SK-N-SH treated with all-trans-retinoic acid at 6 μM for 48 hours (cell line): Measurements from ENCODE around the gene PPME1.

Experiments used
- ATAC-seq: fragments of 200-7000 bp; cut with Tn5 transposase; 3 replicates; pipeline ENCODE4 v1.9.1; 2020; ENCODE audit warnings: mild to moderate bottlenecking, moderate library complexity
- ARNTL ChIP-seq: fragments of 450-650 bp; formaldehyde crosslinking; IDR thresholded peaks from 2 replicates; pipeline ENCODE4 v1.5.0; 2020; ENCODE audit warnings: low read depth, mild to moderate bottlenecking, moderate library complexity, borderline replicate concordance
- BACH2 ChIP-seq: fragments of 250-450 bp; sonication (Bioruptor Pico); IDR thresholded peaks from 2 replicates; pipeline ENCODE4 v1.9.0; 2021; ENCODE audit warnings: mild to moderate bottlenecking, borderline replicate concordance
- CREB5 ChIP-seq: fragments of 250-450 bp; sonication (Bioruptor Pico); IDR thresholded peaks from 2 replicates; pipeline ENCODE4 v1.5.1; 2020; ENCODE audit warnings: low read depth, mild to moderate bottlenecking, moderate library complexity
- CSDC2 ChIP-seq: fragments of 250-450 bp; sonication (Bioruptor Pico); IDR thresholded peaks from 2 replicates; pipeline ENCODE4 v1.5.0; 2020; ENCODE audit warnings: mild to moderate bottlenecking, moderate library complexity
- CSRNP3 ChIP-seq: fragments of 250-450 bp; sonication (Bioruptor Pico); IDR thresholded peaks from 2 replicates; pipeline ENCODE4 v1.5.1; 2021; ENCODE audit warnings: mild to moderate bottlenecking, moderate library complexity
- ESRRG ChIP-seq: fragments of 250-450 bp; sonication (Bioruptor Pico); IDR thresholded peaks from 2 replicates; pipeline ENCODE4 v1.6.1; 2021; ENCODE audit warnings: mild to moderate bottlenecking
- GLIS3 ChIP-seq: fragments of 250-450 bp; sonication (Bioruptor Pico); IDR thresholded peaks from 2 replicates; pipeline ENCODE4 v1.5.0; 2020; ENCODE audit warnings: mild to moderate bottlenecking, moderate library complexity
- ISL1 ChIP-seq: fragments of 250-450 bp; sonication (Bioruptor Pico); IDR thresholded peaks from 2 replicates; pipeline ENCODE4 v2.1.2; 2022; ENCODE audit warnings: mild to moderate bottlenecking, moderate library complexity
- OSR1 ChIP-seq: fragments of 250-450 bp; sonication (Bioruptor Pico); IDR thresholded peaks from 2 replicates; pipeline ENCODE4 v1.8.0; 2022; ENCODE audit warnings: moderate library complexity, mild to moderate bottlenecking, inconsistent platforms
- PATZ1 ChIP-seq: fragments of 250-450 bp; sonication (Bioruptor Pico); IDR thresholded peaks from 2 replicates; pipeline ENCODE4 v1.8.0; 2020; ENCODE audit warnings: mild to moderate bottlenecking, moderate library complexity, borderline replicate concordance
- POU6F1 ChIP-seq: fragments of 250-450 bp; sonication (Bioruptor Pico); IDR thresholded peaks from 2 replicates; pipeline ENCODE4 v1.8.0; 2021; ENCODE audit warnings: low read depth, mild to moderate bottlenecking, moderate library complexity, borderline replicate concordance
- PPARA ChIP-seq: fragments of 250-450 bp; sonication (Bioruptor Pico); IDR thresholded peaks from 2 replicates; pipeline ENCODE4 v1.5.0; 2020; ENCODE audit warnings: mild to moderate bottlenecking, borderline replicate concordance
- RARB ChIP-seq: fragments of 250-450 bp; sonication (Bioruptor Pico); IDR thresholded peaks from 2 replicates; pipeline ENCODE4 v1.8.0; 2021; ENCODE audit warnings: mild to moderate bottlenecking, moderate library complexity
- SNAI2 ChIP-seq: fragments of 250-450 bp; sonication (Bioruptor Pico); IDR thresholded peaks from 2 replicates; pipeline ENCODE4 v1.5.0; 2020; ENCODE audit warnings: mild to moderate bottlenecking, moderate library complexity
- TOX ChIP-seq: fragments of 250-450 bp; sonication (Bioruptor Pico); IDR thresholded peaks from 2 replicates; pipeline ENCODE4 v1.8.0; 2021; ENCODE audit warnings: mild to moderate bottlenecking, moderate library complexity, borderline replicate concordance
- TSHZ2 ChIP-seq: fragments of 250-450 bp; sonication (Bioruptor Pico); IDR thresholded peaks from 2 replicates; pipeline ENCODE4 v1.5.0; 2020; ENCODE audit warnings: mild to moderate bottlenecking, moderate library complexity
- ZC3H10 ChIP-seq: fragments of 250-450 bp; sonication (Bioruptor Pico); IDR thresholded peaks from 2 replicates; pipeline ENCODE4 v1.5.1; 2021; ENCODE audit warnings: mild to moderate bottlenecking, moderate library complexity
- ZFP3 ChIP-seq: fragments of 250-450 bp; sonication (Bioruptor Pico); IDR thresholded peaks from 2 replicates; pipeline ENCODE4 v1.5.0; 2020; ENCODE audit warnings: mild to moderate bottlenecking, moderate library complexity
- ZFP30 ChIP-seq: fragments of 450-650 bp; formaldehyde crosslinking; IDR thresholded peaks from 2 replicates; pipeline ENCODE4 v1.5.0; 2022; ENCODE audit warnings: mild to moderate bottlenecking, moderate library complexity
- ZNF565 ChIP-seq: fragments of 450-650 bp; formaldehyde crosslinking; conservative IDR thresholded peaks from 2 replicates; pipeline ENCODE4 v1.5.0; 2020; ENCODE audit warnings: low read depth, mild to moderate bottlenecking, moderate library complexity

Gene PPME1

GRCh38 chr11:74195828-74196227, 24.7 kb downstream of the PPME1 start:
- TF ChIP-seq TOX (CRISPR knock-in tag) = no peak
- no peak for TF ChIP-seq CREB5 (CRISPR knock-in tag)
- TF ChIP-seq BACH2 (CRISPR knock-in tag) = no peak
- no peak for TF ChIP-seq ARNTL (CRISPR knock-in tag)
- no peak for TF ChIP-seq SNAI2 (CRISPR knock-in tag)
- TF ChIP-seq PPARA (CRISPR knock-in tag) = no peak
- TF ChIP-seq TSHZ2 (CRISPR knock-in tag) = no peak
- TF ChIP-seq CSDC2 = no peak
- no peak for TF ChIP-seq ZFP3 (CRISPR knock-in tag)
- TF ChIP-seq ZC3H10 (CRISPR knock-in tag) = no peak
- TF ChIP-seq POU6F1 (CRISPR knock-in tag) = no peak
- TF ChIP-seq ZFP30 (CRISPR knock-in tag) = no peak
- no peak for TF ChIP-seq RARB
- no peak for TF ChIP-seq PATZ1 (CRISPR knock-in tag)
- TF ChIP-seq ISL1 (CRISPR knock-in tag) = no peak
- TF ChIP-seq GLIS3 (CRISPR knock-in tag) = no peak
- TF ChIP-seq CSRNP3 (CRISPR knock-in tag) = no peak
- no peak for TF ChIP-seq OSR1
- no peak for TF ChIP-seq ZNF565 (CRISPR knock-in tag)
- no peak for TF ChIP-seq ESRRG

GRCh38 chr11:74196781-74197486, 25.8 kb downstream of the PPME1 start:
- ATAC-seq = peak; percentile 24; the same call in 1 of the 3 replicates
- TF ChIP-seq RARB (no peak), ZC3H10 (CRISPR knock-in tag) (no peak), ARNTL (CRISPR knock-in tag) (no peak), ESRRG (no peak), ISL1 (CRISPR knock-in tag) (peak; percentile 70), TOX (CRISPR knock-in tag) (no peak)

More at GRCh38 chr11:74195828-74196227, 24.7 kb downstream of the PPME1 start:
- no peak for ATAC-seq

- TF ChIP-seq ARNTL (CRISPR knock-in tag) (no peak), ISL1 (CRISPR knock-in tag) (no peak), TOX (CRISPR knock-in tag) (no peak)
- no peak for ATAC-seq
Measured at GRCh38 chr11:74203966-74204365, 32.9 kb downstream of the PPME1 start.
